Dedifferentiated amniotic fluid mesenchymal stem cell (primary cell): ENCODE results near the gene NAT9.

Experiments used
- DNase-seq: peaks from one replicate; pipeline ENCODE4 v3.0.0-alpha.2; 2016; ENCODE audit errors: extremely low spot score

The NAT9 gene

GRCh38 chr17:74728702-74729075, 47.5 kb downstream of the NAT9 start:
- no peak for DNase-seq

DNA sequence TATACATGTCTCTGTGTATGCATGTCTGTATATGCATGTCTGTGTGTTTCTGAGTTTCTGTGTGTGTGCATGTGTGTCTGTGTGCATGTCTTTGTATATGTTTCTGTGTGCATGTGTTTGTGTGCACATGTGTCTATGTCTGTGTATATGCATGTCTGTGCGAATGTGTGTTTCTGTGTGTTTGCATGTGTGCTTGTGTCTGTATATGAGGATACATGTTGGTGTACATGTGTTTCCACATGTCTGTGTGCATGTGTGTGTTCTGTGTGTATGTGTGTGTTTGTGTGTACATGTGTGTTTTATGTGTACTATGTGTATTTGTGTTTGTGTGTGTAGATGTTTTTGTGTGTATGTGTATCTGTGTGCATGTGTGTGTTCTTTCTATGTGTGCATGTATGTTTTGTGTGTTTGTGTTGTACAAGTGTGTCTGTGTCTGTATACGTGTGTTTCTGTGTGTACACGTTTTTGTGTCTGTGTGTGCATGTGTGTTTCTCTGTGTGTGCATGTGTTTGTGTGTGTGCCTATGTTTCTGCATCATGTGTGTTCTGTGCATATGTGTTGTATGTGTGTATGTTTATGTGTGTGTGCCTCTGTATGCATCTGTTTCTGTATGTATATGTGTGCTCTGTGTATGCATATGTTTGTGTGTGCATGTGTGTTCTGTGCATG, 48.0 kb downstream of the NAT9 start:
- DNase-seq = no peak

GRCh38 chr17:74725111-74725510, 51.0 kb downstream of the NAT9 start:
- no peak for DNase-seq

GRCh38 chr17:74723891-74724290, 52.3 kb downstream of the NAT9 start:
- no peak for DNase-seq

DNA sequence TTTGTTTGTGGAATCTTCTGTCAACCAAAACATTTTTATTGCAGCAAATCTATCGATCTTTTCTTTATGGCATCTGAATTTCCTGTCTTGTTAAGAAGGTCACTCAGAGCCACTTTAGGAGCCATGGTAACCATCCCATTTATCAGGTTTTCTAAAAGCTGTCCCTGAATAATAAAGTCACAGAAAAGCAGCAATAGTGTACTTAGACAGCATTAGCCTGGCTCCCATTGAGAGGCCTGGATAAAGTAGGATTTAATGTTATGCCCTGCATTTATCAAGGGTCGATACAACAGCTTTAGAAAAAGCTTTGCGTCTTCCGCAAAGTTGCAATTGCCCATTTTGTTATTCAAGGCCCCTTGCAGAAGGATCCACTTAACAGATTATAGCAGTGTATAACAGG, 53.4 kb downstream of the NAT9 start:
- DNase-seq = no peak
